Heart left ventricle (tissue), 13 donors: Measurements from ENCODE around the gene KCNAB1.

Experiments
- POLR2A ChIP-seq, 2 donors: fragments of 450-650 bp; IDR thresholded peaks; one replicate each; pipeline ENCODE4 v1.6.1; 2017; ENCODE audit warnings: antibody characterized with exemption in 2 of 2, mild to moderate bottlenecking in 2 of 2, moderate library complexity in 2 of 2
- TF ChIP-seq, protein P1 (sequence below), 12 donors: fragments of 200-600 bp; sonication (generic) in 4 of 12; IDR thresholded peaks; one replicate each; pipeline versions ENCODE4 v1.5.0 to v1.8.0; 2018 to 2022; ENCODE audit warnings: antibody characterized with exemption in 12 of 12, mild to moderate bottlenecking in 5 of 12
- donor health status: ischemic (EF 13 %, LVEDD 7.1; RV severe dilation, severe dysfunction).
- donor health status: DM: no; HTN: yes; CAD: no.
- donor health status: DM: no; HTN: no; CAD: no.
- donor health status: ischemic (EF 25% LVEDD 6.9; RV normal size, moderate dysfunction).
- donor health status: ischemic (EF 25% LVEDD 5.7; RV mildly dilated, moderate dysfunction).
- donor health status: ischemic (EF 35%, LVEDD 5.7; RV mildly dilated, moderate dysfunction).
- donor health status: nonischemic (EF 11% LVEDD 7.7; RV severe dilation, severe dysfunction).
- donor health status: DM: yes; HTN: yes; CAD: no.
- donor health status: PGD.
- donor health status: ischemic (EF 29% LVEDD 5.4; RV normal size, mild dysfunction).
- donor health status: nonischemic (EF 23%, LVEDD 6.1; RV moderate dilation, normal function).

DNA sequence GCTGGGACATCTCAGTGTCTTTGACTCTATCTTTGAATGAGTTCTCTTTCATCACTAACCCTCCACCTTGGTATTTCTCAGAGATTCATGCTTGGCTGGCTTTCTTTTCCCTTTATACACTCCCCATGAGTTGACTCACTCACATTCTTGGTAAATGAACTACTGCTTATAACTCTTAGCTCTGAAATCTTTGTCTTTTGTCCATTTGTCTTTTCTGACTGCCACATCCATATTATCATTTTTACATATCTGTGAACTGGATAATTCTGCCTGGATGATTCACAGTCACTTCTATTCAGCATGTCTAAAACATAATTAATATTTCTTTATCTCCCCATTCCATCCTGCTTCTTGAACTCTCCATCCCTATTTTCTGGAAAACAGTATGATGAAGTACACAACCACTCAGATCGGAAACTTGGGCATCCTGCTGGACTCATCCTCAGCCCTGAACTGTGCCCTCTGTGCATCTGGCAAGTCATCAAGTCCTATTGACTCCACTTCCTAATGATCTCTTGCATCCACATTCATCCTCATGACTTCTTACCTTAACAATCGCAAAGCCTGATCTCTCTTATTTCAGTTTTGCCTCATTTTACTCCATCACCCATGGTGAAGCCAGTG, 66.9 kb downstream of the KCNAB1 start:
- TF ChIP-seq, protein P1, sequence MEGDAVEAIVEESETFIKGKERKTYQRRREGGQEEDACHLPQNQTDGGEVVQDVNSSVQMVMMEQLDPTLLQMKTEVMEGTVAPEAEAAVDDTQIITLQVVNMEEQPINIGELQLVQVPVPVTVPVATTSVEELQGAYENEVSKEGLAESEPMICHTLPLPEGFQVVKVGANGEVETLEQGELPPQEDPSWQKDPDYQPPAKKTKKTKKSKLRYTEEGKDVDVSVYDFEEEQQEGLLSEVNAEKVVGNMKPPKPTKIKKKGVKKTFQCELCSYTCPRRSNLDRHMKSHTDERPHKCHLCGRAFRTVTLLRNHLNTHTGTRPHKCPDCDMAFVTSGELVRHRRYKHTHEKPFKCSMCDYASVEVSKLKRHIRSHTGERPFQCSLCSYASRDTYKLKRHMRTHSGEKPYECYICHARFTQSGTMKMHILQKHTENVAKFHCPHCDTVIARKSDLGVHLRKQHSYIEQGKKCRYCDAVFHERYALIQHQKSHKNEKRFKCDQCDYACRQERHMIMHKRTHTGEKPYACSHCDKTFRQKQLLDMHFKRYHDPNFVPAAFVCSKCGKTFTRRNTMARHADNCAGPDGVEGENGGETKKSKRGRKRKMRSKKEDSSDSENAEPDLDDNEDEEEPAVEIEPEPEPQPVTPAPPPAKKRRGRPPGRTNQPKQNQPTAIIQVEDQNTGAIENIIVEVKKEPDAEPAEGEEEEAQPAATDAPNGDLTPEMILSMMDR (IDR thresholded peaks at IDR 0.05) = no peak
- no peak for TF ChIP-seq POLR2A (IDR thresholded peaks at IDR 0.05)
